GM23338 (cell line): ENCODE results near the gene SEPTIN7.

ENCODE experiments used
- CREB1 ChIP-seq: fragments of 250-450 bp; sonication (Bioruptor Pico); IDR thresholded peaks from 2 replicates; pipeline ENCODE4 v1.5.0; 2020; ENCODE audit warnings: low read depth, mild to moderate bottlenecking, moderate library complexity
- CTCF ChIP-seq, 2 experiments: fragments of 200-600 bp in 1 of 2; sonication (generic) in 1 of 2; conservative IDR thresholded peaks; 2 replicates each; pipeline versions ENCODE4 v1.5.1 to v1.6.1; 2016 to 2017; ENCODE audit warnings: antibody characterized with exemption in 2 of 2, low read depth in 2 of 2, mild to moderate bottlenecking in 2 of 2, moderate library complexity in 1 of 2
- EZH2 ChIP-seq: fragments of 200-600 bp; sonication (generic); IDR thresholded peaks from one replicate; pipeline ENCODE4 v1.8.0; 2017; ENCODE audit warnings: antibody characterized with exemption, mild to moderate bottlenecking, low read depth; ENCODE audit not compliant: unreplicated experiment
- EZH2phosphoT487 ChIP-seq: fragments of 200-600 bp; sonication (generic); IDR thresholded peaks from one replicate; pipeline ENCODE4 v1.8.1; 2018; ENCODE audit warnings: antibody characterized with exemption; ENCODE audit not compliant: unreplicated experiment
- JUNB ChIP-seq: IDR thresholded peaks from one replicate; pipeline ENCODE4 v1.6.1; 2016; ENCODE audit warnings: antibody characterized with exemption; ENCODE audit not compliant: unreplicated experiment
- POLR2AphosphoS5 ChIP-seq: IDR thresholded peaks from 2 replicates; pipeline ENCODE4 v1.6.1; 2016; ENCODE audit warnings: antibody characterized with exemption, low read depth
- REST ChIP-seq: IDR thresholded peaks from one replicate; pipeline ENCODE4 v1.6.1; 2018; ENCODE audit warnings: antibody characterized with exemption; ENCODE audit not compliant: unreplicated experiment
- ZNF114 ChIP-seq: fragments of 250-450 bp; sonication (Bioruptor Pico); IDR thresholded peaks from 2 replicates; pipeline ENCODE4 v1.5.0; 2020; ENCODE audit warnings: mild to moderate bottlenecking, moderate library complexity
- ZNF462 ChIP-seq: fragments of 250-450 bp; sonication (Bioruptor Pico); IDR thresholded peaks from 2 replicates; pipeline ENCODE4 v1.5.0; 2020; ENCODE audit warnings: mild to moderate bottlenecking, moderate library complexity

- no peak for TF ChIP-seq CTCF (conservative IDR thresholded peaks at IDR 0.05; ENCODE audit: low read depth in 2 of 2)
- TF ChIP-seq POLR2AphosphoS5: no peak
- no peak for TF ChIP-seq EZH2
- no peak for TF ChIP-seq ZNF462
- TF ChIP-seq ZNF114 (CRISPR knock-in tag): no peak
- no peak for TF ChIP-seq REST
- no peak for TF ChIP-seq JUNB
- TF ChIP-seq EZH2phosphoT487: no peak
- TF ChIP-seq CREB1: no peak
Observed at GRCh38 chr7:35777121-35777520, 23.7 kb upstream of the SEPTIN7 start.
